Measurements from ENCODE around the gene PTPRJ. TPM values are rescaled to one million over a fixed set of nuclear protein-coding genes. Genes with fewer than 3 reads are reported as not detected.

Gene PTPRJ
- polyA plus RNA-seq, 1 donor (not counting 4 experiments of a cell fraction or from before 2014, with no cell fraction given), result 0.84 TPM

GRCh38 chr11:47976931-47977330 is 3.4 kb upstream of the PTPRJ start:
- H3K27me3 ChIP-seq (ENCODE audit: control insufficient read depth, extremely low read depth, insufficient read depth, low read length), result peaks cover 4% of the 10 kb centered on the region
- H3K4me1 ChIP-seq (ENCODE audit: control insufficient read depth, extremely low read depth, insufficient read depth, low read length), result peaks cover 4% of the 10 kb centered on the region
- H3K4me3 ChIP-seq (ENCODE audit: control insufficient read depth in 2 of 3, extremely low read depth in 1 of 3, insufficient read depth in 2 of 3, low read depth in 1 of 3, low read length in 3 of 3), result no peak overlapping the region
- TF ChIP-seq EZH2 (IDR thresholded peaks at IDR 0.05; ENCODE audit: low read length) (no peak), CTCF (optimal IDR thresholded peaks at IDR 0.05 in 1 of 3, IDR thresholded peaks at IDR 0.05 in 1 of 3, conservative IDR thresholded peaks at IDR 0.05 in 1 of 3; ENCODE audit: extremely low read depth in 1 of 3, insufficient read depth in 2 of 3, low read length in 3 of 3) (no peak)
- no peak overlapping the region for H3K27ac ChIP-seq (ENCODE audit: control insufficient read depth, insufficient read depth, low read length)
- no peak overlapping the region for H3K4me2 ChIP-seq (ENCODE audit: control insufficient read depth, extremely low read depth, insufficient read depth, low read depth, low read length)
- no peak overlapping the region for H2AFZ ChIP-seq (ENCODE audit: control insufficient read depth, low read length)
- no peak overlapping the region for H3K9ac ChIP-seq (ENCODE audit: control insufficient read depth, extremely low read depth, insufficient read depth, low read length)
- no peaks in the 10 kb centered on the region for H3K9me3 ChIP-seq (ENCODE audit: control insufficient read depth, low read depth, low read length)
- H3K9me1 ChIP-seq (ENCODE audit: control insufficient read depth, extremely low read depth, insufficient read depth, low read length), result no peaks in the 10 kb centered on the region
- no peaks in the 10 kb centered on the region for H4K20me1 ChIP-seq (ENCODE audit: control insufficient read depth, extremely low read depth, insufficient read depth, low read length)
- H3K79me2 ChIP-seq (ENCODE audit: control insufficient read depth, insufficient read depth, low read length), result no peaks in the 10 kb centered on the region
- dilution Hi-C loops (cut with MboI; ENCODE audit: extremely low pct_ligation_motif_present, low sequenced_read_pairs), result no loop called here
- no peak for DNase-seq (ENCODE audit: low read depth, low spot score)
- H3K36me3 ChIP-seq (ENCODE audit: control insufficient read depth in 2 of 2, extremely low read depth in 1 of 2, insufficient read depth in 2 of 2, low read length in 2 of 2), result no peaks in the 10 kb centered on the region
- no peak for FAIRE-seq

GRCh38 chr11:47977623-47978022 is 2.7 kb upstream of the PTPRJ start:
- no peak for TF ChIP-seq EZH2 (IDR thresholded peaks at IDR 0.05; ENCODE audit: low read length)
- no peak for TF ChIP-seq CTCF (optimal IDR thresholded peaks at IDR 0.05 in 1 of 3, IDR thresholded peaks at IDR 0.05 in 1 of 3, conservative IDR thresholded peaks at IDR 0.05 in 1 of 3; ENCODE audit: extremely low read depth in 1 of 3, insufficient read depth in 2 of 3, low read length in 3 of 3)
- H4K20me1 ChIP-seq (ENCODE audit: control insufficient read depth, extremely low read depth, insufficient read depth, low read length), result no peaks in the 10 kb centered on the region
- no peaks in the 10 kb centered on the region for H3K79me2 ChIP-seq (ENCODE audit: control insufficient read depth, insufficient read depth, low read length)
- H3K9ac ChIP-seq (ENCODE audit: control insufficient read depth, extremely low read depth, insufficient read depth, low read length), result no peak overlapping the region
- H3K4me1 ChIP-seq (ENCODE audit: control insufficient read depth, extremely low read depth, insufficient read depth, low read length), result peaks cover 4% of the 10 kb centered on the region
- no peak overlapping the region for H2AFZ ChIP-seq (ENCODE audit: control insufficient read depth, low read length)
- H3K27ac ChIP-seq (ENCODE audit: control insufficient read depth, insufficient read depth, low read length), result no peak overlapping the region
- H3K4me3 ChIP-seq (ENCODE audit: control insufficient read depth in 2 of 3, extremely low read depth in 1 of 3, insufficient read depth in 2 of 3, low read depth in 1 of 3, low read length in 3 of 3), result no peak overlapping the region
- DNase-seq (ENCODE audit: low read depth, low spot score) (no peak), FAIRE-seq (no peak)
- no peaks in the 10 kb centered on the region for H3K9me1 ChIP-seq (ENCODE audit: control insufficient read depth, extremely low read depth, insufficient read depth, low read length)
- H3K4me2 ChIP-seq (ENCODE audit: control insufficient read depth, extremely low read depth, insufficient read depth, low read depth, low read length), result no peak overlapping the region
- no peaks in the 10 kb centered on the region for H3K36me3 ChIP-seq (ENCODE audit: control insufficient read depth in 2 of 2, extremely low read depth in 1 of 2, insufficient read depth in 2 of 2, low read length in 2 of 2)
- H3K9me3 ChIP-seq (ENCODE audit: control insufficient read depth, low read depth, low read length), result no peaks in the 10 kb centered on the region
- peaks cover 4% of the 10 kb centered on the region for H3K27me3 ChIP-seq (ENCODE audit: control insufficient read depth, extremely low read depth, insufficient read depth, low read length)
- dilution Hi-C loops (cut with MboI; ENCODE audit: extremely low pct_ligation_motif_present, low sequenced_read_pairs), result no loop called here
